ENCODE data around the gene SFPQ.
A peak's percentile ranks its signal among the peaks of the same experiment; 100 is the strongest.

The SFPQ gene

DNA sequence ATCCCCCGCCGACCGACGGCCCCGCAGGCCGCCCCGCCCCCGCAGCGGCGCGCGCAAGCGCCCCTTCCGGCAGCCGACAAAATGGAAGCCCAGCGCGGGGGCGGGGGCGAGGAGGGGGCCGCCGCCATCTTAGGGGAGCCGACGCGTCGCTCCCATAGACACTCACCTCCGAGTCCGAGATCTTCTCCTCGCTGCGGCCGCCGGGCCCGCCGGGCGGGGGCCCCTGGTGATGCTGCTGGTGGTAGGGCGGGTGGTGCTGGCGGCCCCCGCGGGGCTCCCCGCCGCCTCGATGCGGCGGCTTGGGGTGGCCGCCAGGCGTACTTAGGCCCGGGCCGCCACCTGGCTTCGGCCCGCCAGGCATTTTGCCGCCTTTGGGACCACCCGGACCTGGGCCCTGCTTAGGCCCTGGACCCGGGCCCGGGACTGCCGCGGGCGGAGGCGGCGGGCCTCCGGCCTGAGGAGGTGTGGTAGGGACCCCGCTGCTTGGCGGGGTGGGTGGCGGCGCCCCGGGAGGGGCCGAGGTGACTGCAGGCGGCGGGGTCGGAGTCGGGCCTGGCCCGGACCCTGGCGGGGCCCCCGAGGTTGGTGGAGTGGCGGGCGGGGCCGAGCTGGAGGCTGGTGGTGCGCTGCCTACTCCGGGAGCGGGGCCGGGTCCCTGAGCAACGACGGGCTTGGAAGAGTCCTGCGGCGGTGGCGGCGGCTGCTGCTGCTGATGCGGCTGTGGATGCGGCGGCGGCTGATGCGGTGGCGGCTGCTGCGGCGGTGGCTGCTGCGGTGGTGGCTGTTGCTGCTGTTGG lies 691 bp downstream of the SFPQ start:
- H3K9me3 ChIP-seq (ENCODE audit: severe bottlenecking) = no peaks in the 10 kb centered on the region
- TF ChIP-seq, protein P1, sequence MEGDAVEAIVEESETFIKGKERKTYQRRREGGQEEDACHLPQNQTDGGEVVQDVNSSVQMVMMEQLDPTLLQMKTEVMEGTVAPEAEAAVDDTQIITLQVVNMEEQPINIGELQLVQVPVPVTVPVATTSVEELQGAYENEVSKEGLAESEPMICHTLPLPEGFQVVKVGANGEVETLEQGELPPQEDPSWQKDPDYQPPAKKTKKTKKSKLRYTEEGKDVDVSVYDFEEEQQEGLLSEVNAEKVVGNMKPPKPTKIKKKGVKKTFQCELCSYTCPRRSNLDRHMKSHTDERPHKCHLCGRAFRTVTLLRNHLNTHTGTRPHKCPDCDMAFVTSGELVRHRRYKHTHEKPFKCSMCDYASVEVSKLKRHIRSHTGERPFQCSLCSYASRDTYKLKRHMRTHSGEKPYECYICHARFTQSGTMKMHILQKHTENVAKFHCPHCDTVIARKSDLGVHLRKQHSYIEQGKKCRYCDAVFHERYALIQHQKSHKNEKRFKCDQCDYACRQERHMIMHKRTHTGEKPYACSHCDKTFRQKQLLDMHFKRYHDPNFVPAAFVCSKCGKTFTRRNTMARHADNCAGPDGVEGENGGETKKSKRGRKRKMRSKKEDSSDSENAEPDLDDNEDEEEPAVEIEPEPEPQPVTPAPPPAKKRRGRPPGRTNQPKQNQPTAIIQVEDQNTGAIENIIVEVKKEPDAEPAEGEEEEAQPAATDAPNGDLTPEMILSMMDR (IDR thresholded peaks at IDR 0.05; ENCODE audit: poor library complexity, severe bottlenecking) = peak; percentile 37
- DNase-seq (ENCODE audit: low spot score) = peak; percentile 69
- H3K36me3 ChIP-seq (ENCODE audit: low read depth) = peaks cover 46% of the 10 kb centered on the region
- peak overlapping the region; percentile 96 for H3K4me3 ChIP-seq (ENCODE audit: severe bottlenecking)
- H3K4me1 ChIP-seq (ENCODE audit: insufficient read depth, poor library complexity, severe bottlenecking) = peaks cover 8% of the 10 kb centered on the region
- H3K27me3 ChIP-seq (ENCODE audit: insufficient read depth, poor library complexity, severe bottlenecking) = no peaks in the 10 kb centered on the region
- peak overlapping the region; percentile 78 for H3K27ac ChIP-seq (ENCODE audit: poor library complexity, severe bottlenecking)
- peak; percentile 50 for ATAC-seq (ENCODE audit: low read depth)

DNA sequence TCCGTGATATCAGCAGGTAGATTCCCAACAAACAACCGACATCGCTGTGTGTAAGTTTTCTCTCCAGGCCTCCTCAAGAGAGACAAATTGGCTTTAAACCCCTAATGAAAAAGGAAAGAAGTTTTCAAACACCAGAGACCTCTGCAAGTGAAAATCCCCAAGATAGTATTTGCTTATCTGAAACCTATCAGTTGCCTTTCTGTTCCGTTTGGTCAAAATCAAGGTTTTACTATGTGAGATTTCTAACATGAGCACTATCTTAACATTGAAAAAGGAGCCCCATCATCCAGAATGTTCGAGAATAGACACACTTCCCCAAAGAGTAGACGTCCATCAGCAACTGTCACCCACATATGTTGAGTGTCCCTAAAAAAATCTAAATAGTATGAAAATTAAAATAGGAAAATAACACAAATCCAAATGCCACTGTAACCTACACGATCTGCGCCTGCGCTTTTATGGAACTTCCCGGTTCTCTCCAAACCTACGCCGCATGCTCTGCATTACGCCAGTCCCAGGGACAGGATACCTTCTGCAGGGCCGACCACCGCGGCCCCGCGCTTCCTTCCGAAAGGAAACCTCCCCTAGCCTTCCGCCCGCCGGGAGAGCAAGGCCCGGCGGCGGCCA lies 1.4 kb downstream of the SFPQ start:
- H3K27me3 ChIP-seq (ENCODE audit: insufficient read depth, poor library complexity, severe bottlenecking) = no peaks in the 10 kb centered on the region
- peaks cover 12% of the 10 kb centered on the region for H3K4me1 ChIP-seq (ENCODE audit: insufficient read depth, poor library complexity, severe bottlenecking)
- TF ChIP-seq, protein P1 (IDR thresholded peaks at IDR 0.05; ENCODE audit: poor library complexity, severe bottlenecking) = no peak
- DNase-seq (ENCODE audit: low spot score) = no peak
- H3K27ac ChIP-seq (ENCODE audit: poor library complexity, severe bottlenecking) = peak overlapping the region; percentile 78
- no peak for ATAC-seq (ENCODE audit: low read depth)
- H3K36me3 ChIP-seq (ENCODE audit: low read depth) = peaks cover 53% of the 10 kb centered on the region
- no peaks in the 10 kb centered on the region for H3K9me3 ChIP-seq (ENCODE audit: severe bottlenecking)
- peak overlapping the region; percentile 96 for H3K4me3 ChIP-seq (ENCODE audit: severe bottlenecking)

DNA sequence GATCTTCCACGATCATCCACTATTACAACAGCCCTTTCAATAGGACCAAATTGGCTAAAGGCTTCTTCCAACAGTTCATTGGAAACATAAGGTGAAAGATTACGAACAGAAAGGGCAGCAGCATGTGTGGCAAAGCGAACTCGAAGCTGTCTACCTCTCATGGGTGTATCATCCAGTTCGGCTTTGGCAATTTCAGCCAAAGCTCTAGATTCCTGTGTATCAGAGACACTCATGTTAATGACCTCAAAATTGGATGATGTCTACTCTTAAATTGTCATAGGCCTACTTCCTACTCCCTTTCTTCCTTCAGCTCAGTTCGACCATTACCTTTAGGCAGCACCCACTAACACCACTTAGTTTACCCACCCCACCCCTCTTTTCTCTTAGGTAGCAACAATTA lies 2.2 kb downstream of the SFPQ start:
- peak overlapping the region; percentile 96 for H3K4me3 ChIP-seq (ENCODE audit: severe bottlenecking)
- peaks cover 13% of the 10 kb centered on the region for H3K4me1 ChIP-seq (ENCODE audit: insufficient read depth, poor library complexity, severe bottlenecking)
- TF ChIP-seq, protein P1 (IDR thresholded peaks at IDR 0.05; ENCODE audit: poor library complexity, severe bottlenecking) = no peak
- DNase-seq (ENCODE audit: low spot score) (no peak), ATAC-seq (ENCODE audit: low read depth) (no peak)
- peaks cover 61% of the 10 kb centered on the region for H3K36me3 ChIP-seq (ENCODE audit: low read depth)
- no peaks in the 10 kb centered on the region for H3K9me3 ChIP-seq (ENCODE audit: severe bottlenecking)
- H3K27ac ChIP-seq (ENCODE audit: poor library complexity, severe bottlenecking) = no peak overlapping the region
- no peaks in the 10 kb centered on the region for H3K27me3 ChIP-seq (ENCODE audit: insufficient read depth, poor library complexity, severe bottlenecking)

DNA sequence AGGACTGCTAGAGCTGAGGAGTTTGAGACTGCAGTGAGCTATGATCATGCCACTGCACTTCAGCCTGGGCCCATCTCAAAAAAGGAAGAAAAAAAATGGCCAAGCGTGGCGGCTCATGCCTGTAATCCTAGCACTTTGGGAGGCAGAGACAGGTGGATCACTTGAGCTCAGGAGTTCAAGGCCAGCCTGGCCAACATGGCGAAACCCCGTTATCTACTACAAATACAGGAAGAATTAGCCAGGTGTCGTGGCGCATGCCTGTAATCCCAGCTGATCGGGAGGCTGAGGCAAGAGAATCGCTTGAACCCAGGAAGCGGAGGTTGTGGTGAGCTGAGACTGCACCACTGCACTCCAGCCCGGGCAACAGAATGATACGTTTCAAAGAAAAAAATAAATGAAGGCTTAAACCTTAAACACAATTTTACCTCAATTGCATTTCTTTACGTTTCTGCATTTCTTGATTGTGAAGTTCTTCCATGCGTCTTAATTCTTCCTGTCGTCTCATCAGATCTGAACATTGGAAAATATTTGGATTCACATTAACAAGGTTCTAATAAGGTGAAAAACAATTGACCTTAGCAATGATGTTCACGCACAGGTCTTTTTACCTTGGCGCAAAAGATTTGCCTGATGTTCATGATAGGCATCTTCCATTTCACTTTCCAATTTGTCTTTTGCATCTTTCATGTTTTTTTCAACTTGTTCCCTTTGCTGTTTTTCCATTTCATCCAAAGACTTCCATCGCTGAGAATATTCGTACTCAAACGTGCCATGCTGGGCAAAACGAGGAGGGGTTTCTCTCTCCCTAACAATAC lies 4.2 kb downstream of the SFPQ start:
- Histone ChIP-seq H3K27me3 (ENCODE audit: insufficient read depth, poor library complexity, severe bottlenecking) (no peaks in the 10 kb centered on the region), H3K4me3 (ENCODE audit: severe bottlenecking) (no peak overlapping the region), H3K27ac (ENCODE audit: poor library complexity, severe bottlenecking) (no peak overlapping the region), H3K36me3 (ENCODE audit: low read depth) (peaks cover 81% of the 10 kb centered on the region), H3K9me3 (ENCODE audit: severe bottlenecking) (no peaks in the 10 kb centered on the region), H3K4me1 (ENCODE audit: insufficient read depth, poor library complexity, severe bottlenecking) (peaks cover 13% of the 10 kb centered on the region)
- ATAC-seq (ENCODE audit: low read depth) = no peak
- TF ChIP-seq, protein P1 (IDR thresholded peaks at IDR 0.05; ENCODE audit: poor library complexity, severe bottlenecking) = no peak
- no peak for DNase-seq (ENCODE audit: low spot score)
